ENCODE data around the gene NFATC3. TPM values are rescaled to one million over a fixed set of nuclear protein-coding genes. Genes with fewer than 3 reads are reported as not detected.

Gene NFATC3
- total RNA-seq, 1 experiment from 2014 or later, result 33.0 TPM

DNA sequence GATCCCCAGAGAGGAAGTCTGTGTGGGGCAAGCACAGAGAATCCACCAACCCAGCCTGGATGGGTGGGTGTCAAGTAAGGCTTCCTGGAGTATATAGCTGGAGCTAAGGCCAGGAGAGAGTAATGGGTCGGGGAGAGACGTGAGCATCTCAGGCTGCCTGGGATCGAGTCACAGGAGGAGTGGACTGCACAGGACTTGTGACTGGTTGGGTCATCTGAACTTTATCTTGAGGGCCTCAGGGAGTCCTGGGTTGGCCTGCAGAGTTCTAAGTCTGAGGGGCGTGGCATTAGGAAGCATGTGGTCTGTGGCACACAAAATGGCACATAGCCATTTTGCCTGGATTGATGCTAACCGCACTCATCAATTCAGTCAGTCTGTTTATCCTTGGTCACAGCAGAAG, 161.5 kb downstream of the NFATC3 start:
- Histone ChIP-seq H4K8ac (replicated peaks; ENCODE audit: insufficient read length, low read depth, low read length) (no peak overlapping the region), H3K4ac (ENCODE audit: low read depth, low read length) (no peak overlapping the region), H3K56ac (ENCODE audit: insufficient read length, low read depth, low read length) (no peak overlapping the region), H3K27ac (ENCODE audit: insufficient read length, low read depth, low read length) (no peak overlapping the region), H3K4me1 (ENCODE audit: insufficient read depth, low read length) (no peaks in the 10 kb centered on the region), H3K4me2 (ENCODE audit: insufficient read depth, insufficient read length, low read length) (no peak overlapping the region), H2BK120ac (ENCODE audit: low read depth, low read length, poor library complexity, severe bottlenecking) (no peak overlapping the region), H4K20me1 (ENCODE audit: control insufficient read depth, insufficient read depth, insufficient read length) (no peaks in the 10 kb centered on the region), H3K79me1 (ENCODE audit: insufficient read depth, low read depth, low read length, poor library complexity, severe bottlenecking) (no peaks in the 10 kb centered on the region), H3K9ac (ENCODE audit: extremely low read depth, insufficient read length, low read length) (no peak overlapping the region), H2AK5ac (ENCODE audit: insufficient read length, low read length) (no peak overlapping the region), H3K23ac (ENCODE audit: insufficient read length, low read depth, low read length) (no peak overlapping the region), H3K18ac (ENCODE audit: insufficient read length, low read depth, low read length) (no peak overlapping the region), H3K27me3 (ENCODE audit: insufficient read depth, low read length) (no peaks in the 10 kb centered on the region; the same call in 1 of the 2 replicates), H3T11ph (ENCODE audit: low read length) (no peak overlapping the region), H4K91ac (ENCODE audit: insufficient read length, low read depth, low read length) (no peak overlapping the region), H2BK20ac (ENCODE audit: low read depth, low read length, poor library complexity, severe bottlenecking) (no peak overlapping the region), H2BK5ac (ENCODE audit: insufficient read length, low read length) (no peak overlapping the region), H3K14ac (ENCODE audit: insufficient read depth, low read length) (no peak overlapping the region), H3K9me3 (ENCODE audit: control insufficient read depth, low read depth, low read length) (no peaks in the 10 kb centered on the region), H2BK12ac (ENCODE audit: insufficient read length, low read depth, low read length) (no peak overlapping the region), H3K23me2 (ENCODE audit: insufficient read length, low read depth, low read length, poor library complexity, severe bottlenecking) (peaks cover 11% of the 10 kb centered on the region), H2AFZ (ENCODE audit: low read length) (no peak overlapping the region), H2BK15ac (ENCODE audit: low read depth, low read length) (no peak overlapping the region), H3K79me2 (ENCODE audit: insufficient read depth, low read length) (no peaks in the 10 kb centered on the region), H4K5ac (ENCODE audit: insufficient read length, low read depth, low read length) (no peak overlapping the region)
- Mint-ChIP-seq H3K4me1 (peaks cover 15 to 16% of the 10 kb centered on the region in 2 experiments), H3K36me3 (ENCODE audit: insufficient read depth in 1 of 3, low read depth in 3 of 3) (peaks cover 1 to 11% (median 7%) of the 10 kb centered on the region in 3 experiments; a peak in 5 of 7 replicates), H3K4me3 (peak overlapping the region; percentile 88 to 93; a peak in 4 of 5 replicates), H3K27ac (no peak overlapping the region; a peak in 1 of 7 replicates), H3K9me3 (no peaks in the 10 kb centered on the region), H3K27me3 (ENCODE audit: low read depth) (peaks cover 18% of the 10 kb centered on the region)
- no CpG with 5 or more reads among the region's 5 CpGs for WGBS (ENCODE audit: extremely low coverage, insufficient read length, low lambda C conversion rate)
- DNase-seq, result no peak
- TF ChIP-seq, protein P1, sequence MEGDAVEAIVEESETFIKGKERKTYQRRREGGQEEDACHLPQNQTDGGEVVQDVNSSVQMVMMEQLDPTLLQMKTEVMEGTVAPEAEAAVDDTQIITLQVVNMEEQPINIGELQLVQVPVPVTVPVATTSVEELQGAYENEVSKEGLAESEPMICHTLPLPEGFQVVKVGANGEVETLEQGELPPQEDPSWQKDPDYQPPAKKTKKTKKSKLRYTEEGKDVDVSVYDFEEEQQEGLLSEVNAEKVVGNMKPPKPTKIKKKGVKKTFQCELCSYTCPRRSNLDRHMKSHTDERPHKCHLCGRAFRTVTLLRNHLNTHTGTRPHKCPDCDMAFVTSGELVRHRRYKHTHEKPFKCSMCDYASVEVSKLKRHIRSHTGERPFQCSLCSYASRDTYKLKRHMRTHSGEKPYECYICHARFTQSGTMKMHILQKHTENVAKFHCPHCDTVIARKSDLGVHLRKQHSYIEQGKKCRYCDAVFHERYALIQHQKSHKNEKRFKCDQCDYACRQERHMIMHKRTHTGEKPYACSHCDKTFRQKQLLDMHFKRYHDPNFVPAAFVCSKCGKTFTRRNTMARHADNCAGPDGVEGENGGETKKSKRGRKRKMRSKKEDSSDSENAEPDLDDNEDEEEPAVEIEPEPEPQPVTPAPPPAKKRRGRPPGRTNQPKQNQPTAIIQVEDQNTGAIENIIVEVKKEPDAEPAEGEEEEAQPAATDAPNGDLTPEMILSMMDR (conservative IDR thresholded peaks at IDR 0.05), result no peak
